Measurements from ENCODE around the gene NUDT14.

Gene NUDT14

GRCh38 chr14:105136401-105137322 lies 44.5 kb downstream of the NUDT14 start:
- DNase-seq (ENCODE audit: low read depth in 1 of 2, low spot score in 1 of 2): no peak

DNA sequence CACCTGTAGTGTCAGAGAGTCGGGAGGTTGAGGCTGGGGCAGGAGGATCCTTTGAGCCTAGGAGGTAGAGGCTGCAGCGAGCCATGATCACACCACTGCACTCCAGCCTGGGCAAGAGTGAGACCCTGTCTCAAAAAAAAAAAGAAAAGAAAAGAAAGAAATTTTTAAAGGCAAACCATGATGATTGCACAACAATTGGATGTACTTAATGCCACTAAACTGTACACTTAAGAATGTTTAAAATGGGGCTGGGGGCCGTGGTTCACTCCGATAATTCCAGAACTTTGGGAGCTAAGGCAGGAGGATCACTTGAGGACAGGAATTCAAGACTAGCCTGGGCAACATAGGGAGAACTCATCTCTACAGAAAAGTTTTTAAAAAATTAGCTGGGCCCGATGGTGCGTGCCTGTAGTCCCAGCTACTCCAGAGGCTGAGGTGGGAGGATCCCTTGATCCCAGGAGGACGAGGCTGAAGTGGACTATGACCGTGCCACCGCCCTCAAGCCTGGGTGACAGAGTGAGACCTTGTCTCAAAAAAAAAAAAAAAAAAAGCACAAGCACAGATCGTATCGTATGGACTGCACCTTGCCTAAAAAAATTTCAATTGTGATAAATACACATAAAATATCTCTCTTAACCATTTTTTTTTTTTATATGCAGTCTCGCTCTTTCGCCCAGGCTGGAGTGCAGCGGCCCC lies 45.3 kb downstream of the NUDT14 start:
- no peak for DNase-seq (ENCODE audit: low read depth in 1 of 2, low spot score in 1 of 2)

DNA sequence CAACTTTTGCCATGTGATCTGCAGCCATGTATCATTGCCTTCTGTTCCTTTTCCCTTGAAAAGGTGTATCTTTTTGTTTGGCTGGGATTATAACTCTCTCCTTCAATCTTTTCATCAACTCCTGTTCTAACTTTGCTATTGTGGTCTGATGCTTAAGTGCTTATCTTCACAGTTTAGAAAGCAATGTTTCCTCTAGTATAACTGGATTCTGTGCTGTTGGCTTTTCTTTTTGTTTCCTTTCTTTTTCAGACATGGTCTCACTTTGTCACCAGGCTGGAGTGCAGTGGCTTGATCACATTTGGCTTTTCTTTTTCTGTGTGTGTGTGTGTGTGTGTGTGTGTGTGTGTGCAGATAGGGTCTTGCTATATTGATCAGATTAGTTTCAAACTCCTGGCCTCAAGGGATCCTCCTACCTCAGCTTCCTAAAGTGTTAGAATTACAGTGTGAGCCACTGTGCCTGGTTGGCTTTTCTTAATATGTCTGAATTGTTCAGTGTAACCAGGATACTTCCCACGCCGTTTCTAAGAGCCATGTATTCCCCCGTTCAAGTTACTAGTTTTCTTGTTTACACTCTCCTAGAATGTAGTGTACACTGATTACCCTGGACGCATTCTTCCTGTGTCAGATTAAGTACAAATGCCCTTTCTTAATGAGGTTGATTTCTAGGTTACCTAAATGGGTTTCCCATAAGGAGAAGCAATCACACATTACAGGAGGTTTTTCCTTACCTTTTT lies 48.0 kb downstream of the NUDT14 start:
- no peak for DNase-seq (ENCODE audit: low read depth in 1 of 2, low spot score in 1 of 2)

- no peak for DNase-seq (ENCODE audit: low read depth in 1 of 2, low spot score in 1 of 2)
These were observed 49.9 kb downstream of the NUDT14 start for GRCh38 chr14:105131241-105131640.

- no peak for DNase-seq (ENCODE audit: low read depth in 1 of 2, low spot score in 1 of 2)
These were observed 53.1 kb downstream of the NUDT14 start for GRCh38 chr14:105128059-105128458.

- no peak for DNase-seq (ENCODE audit: low read depth in 1 of 2, low spot score in 1 of 2)
These were observed 54.2 kb downstream of the NUDT14 start for GRCh38 chr14:105126981-105127329.

DNA sequence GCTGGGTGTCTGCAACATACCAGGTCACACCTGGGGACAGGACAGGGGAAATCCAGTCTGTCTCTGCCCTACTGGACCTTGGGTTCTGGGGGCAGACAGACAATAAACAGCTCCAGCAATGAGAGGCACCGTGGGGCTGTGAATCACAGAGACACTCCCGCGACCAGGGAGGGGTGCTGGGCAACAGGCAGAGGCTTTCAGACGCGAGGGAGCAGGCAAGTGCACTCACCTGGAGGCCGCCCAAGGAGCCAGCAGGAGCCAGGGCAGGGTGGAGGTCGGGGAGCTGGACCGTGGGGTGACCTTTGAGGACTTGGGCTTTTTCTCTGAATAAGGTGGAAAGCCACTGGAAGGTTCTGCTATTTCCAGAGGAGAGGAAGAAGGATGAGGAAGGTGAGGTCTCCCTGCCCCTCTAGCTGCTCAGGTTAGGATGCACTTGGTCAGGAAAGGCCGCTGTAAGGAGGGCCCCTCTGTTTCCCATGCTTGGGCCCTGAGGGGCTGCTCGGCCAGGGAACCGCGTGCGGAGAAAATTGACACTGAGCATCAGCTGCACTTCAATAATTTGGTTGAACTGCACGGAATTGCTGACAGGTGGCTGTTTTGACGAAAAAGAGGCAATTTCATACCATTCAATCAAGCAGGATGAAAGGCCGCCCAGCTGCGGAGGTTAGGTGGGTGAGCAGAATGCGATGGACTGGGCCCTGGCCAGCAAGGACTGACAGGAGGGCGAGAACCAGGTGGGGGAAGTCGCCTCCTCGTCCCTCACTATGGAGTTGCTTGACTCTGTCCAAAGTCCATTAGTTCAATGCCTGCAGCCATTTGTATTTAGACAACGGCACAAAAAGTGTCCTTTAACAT lies 54.8 kb downstream of the NUDT14 start:
- DNase-seq (ENCODE audit: low read depth in 1 of 2, low spot score in 1 of 2): no peak

GRCh38 chr14:105124823-105125222 lies 56.3 kb downstream of the NUDT14 start:
- DNase-seq (ENCODE audit: low read depth in 1 of 2, low spot score in 1 of 2): no peak

GRCh38 chr14:105123981-105124765 lies 56.9 kb downstream of the NUDT14 start:
- no peak for DNase-seq (ENCODE audit: low read depth in 1 of 2, low spot score in 1 of 2)

GRCh38 chr14:105123064-105123665 lies 57.9 kb downstream of the NUDT14 start:
- DNase-seq (ENCODE audit: low read depth in 1 of 2, low spot score in 1 of 2): no peak
